Type B pancreatic cell (in vitro differentiated cells): Measurements from ENCODE around the gene SWAP70. TPM values are rescaled to one million over a fixed set of nuclear protein-coding genes. Genes with fewer than 3 reads are reported as not detected.

Experiments used
- DNase-seq: peaks from one replicate; pipeline ENCODE4 v3.0.0; 2021; ENCODE audit warnings: mixed read lengths; ENCODE audit not compliant: unreplicated experiment; ENCODE audit errors: extremely low spot score
- H3K27ac Mint-ChIP-seq: 2 replicates; pipeline ENCODE4 v1.8.0; 2021; ENCODE audit warnings: mild to moderate bottlenecking, mixed read lengths
- H3K27me3 Mint-ChIP-seq: 2 replicates; pipeline ENCODE4 v1.8.0; 2021; ENCODE audit warnings: mixed read lengths
- H3K36me3 Mint-ChIP-seq: 2 replicates; pipeline ENCODE4 v1.8.0; 2021; ENCODE audit warnings: mixed read lengths
- H3K4me1 Mint-ChIP-seq: one replicate; pipeline ENCODE4 v1.8.0; 2021; ENCODE audit warnings: mixed read lengths; ENCODE audit not compliant: unreplicated experiment
- H3K4me3 Mint-ChIP-seq: 2 replicates; pipeline ENCODE4 v1.8.0; 2021; ENCODE audit warnings: mild to moderate bottlenecking, mixed read lengths
- H3K9me3 Mint-ChIP-seq: 2 replicates; pipeline ENCODE4 v1.8.0; 2021; ENCODE audit warnings: mixed read lengths
- total RNA-seq: library from RNA; stranded (reverse); gene quantifications from 2 replicates; pipeline ENCODE4 v1.2.1, GENCODE V29; 2021; ENCODE audit warnings: low replicate concordance
- TF ChIP-seq, protein P1 (sequence below): fragments of 200-600 bp; sonication (generic); conservative IDR thresholded peaks from 2 replicates; pipeline ENCODE4 v1.5.0; 2021; ENCODE audit warnings: antibody characterized with exemption, mild to moderate bottlenecking

Gene SWAP70
- total RNA-seq, 1 donor from 2014 or later, result 18.8 TPM

DNA sequence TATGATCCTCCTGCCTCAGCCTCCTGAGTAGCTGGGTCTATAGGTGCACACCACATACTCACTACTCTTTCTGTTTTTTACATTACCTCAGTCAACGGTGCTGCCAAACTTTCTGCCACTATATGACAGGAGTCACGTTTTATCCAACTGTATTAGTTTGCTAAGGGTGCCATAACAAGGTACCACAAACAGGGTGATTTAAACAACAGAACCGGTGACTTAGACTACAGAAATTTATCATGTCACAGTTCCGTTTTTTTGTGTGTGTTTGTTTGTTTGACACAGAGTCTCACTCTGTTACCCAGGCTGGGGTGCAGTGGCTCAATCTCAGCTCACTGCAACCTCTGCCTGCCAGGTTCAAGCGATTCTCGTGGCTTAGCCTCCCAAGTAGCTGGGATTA is 6.3 kb upstream of the SWAP70 start:
- DNase-seq, result no peak
- TF ChIP-seq, protein P1, sequence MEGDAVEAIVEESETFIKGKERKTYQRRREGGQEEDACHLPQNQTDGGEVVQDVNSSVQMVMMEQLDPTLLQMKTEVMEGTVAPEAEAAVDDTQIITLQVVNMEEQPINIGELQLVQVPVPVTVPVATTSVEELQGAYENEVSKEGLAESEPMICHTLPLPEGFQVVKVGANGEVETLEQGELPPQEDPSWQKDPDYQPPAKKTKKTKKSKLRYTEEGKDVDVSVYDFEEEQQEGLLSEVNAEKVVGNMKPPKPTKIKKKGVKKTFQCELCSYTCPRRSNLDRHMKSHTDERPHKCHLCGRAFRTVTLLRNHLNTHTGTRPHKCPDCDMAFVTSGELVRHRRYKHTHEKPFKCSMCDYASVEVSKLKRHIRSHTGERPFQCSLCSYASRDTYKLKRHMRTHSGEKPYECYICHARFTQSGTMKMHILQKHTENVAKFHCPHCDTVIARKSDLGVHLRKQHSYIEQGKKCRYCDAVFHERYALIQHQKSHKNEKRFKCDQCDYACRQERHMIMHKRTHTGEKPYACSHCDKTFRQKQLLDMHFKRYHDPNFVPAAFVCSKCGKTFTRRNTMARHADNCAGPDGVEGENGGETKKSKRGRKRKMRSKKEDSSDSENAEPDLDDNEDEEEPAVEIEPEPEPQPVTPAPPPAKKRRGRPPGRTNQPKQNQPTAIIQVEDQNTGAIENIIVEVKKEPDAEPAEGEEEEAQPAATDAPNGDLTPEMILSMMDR, result no peak
- Mint-ChIP-seq H3K27ac (no peak overlapping the region), H3K4me1 (peaks cover 4% of the 10 kb centered on the region), H3K27me3 (no peaks in the 10 kb centered on the region), H3K4me3 (no peak overlapping the region), H3K9me3 (no peaks in the 10 kb centered on the region), H3K36me3 (peaks cover 3% of the 10 kb centered on the region)

DNA sequence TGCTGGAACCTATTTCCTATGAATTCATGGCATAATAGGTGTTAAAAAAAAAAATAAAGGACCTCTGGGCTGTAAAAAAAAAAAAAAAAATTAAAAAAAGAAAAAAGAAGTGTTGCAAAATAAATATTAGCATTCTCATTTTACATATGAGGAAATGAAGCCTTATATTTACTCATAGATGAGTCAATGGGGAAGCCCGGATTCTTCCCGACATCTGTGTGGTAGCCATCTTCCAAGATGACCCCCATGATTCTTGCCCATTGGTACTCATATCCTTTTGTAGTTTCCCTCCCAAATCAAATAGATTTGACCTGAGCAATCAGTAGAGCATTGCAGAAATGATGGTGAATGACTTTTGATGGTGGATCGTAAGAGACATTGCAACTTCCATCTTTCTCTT is 3.0 kb upstream of the SWAP70 start:
- H3K27ac Mint-ChIP-seq, result peak overlapping the region; percentile 43
- peaks cover 13% of the 10 kb centered on the region for H3K4me1 Mint-ChIP-seq
- TF ChIP-seq, protein P1, result no peak
- H3K4me3 Mint-ChIP-seq, result peak overlapping the region; percentile 70
- peaks cover 7% of the 10 kb centered on the region for H3K36me3 Mint-ChIP-seq
- H3K9me3 Mint-ChIP-seq, result peaks cover 9% of the 10 kb centered on the region
- H3K27me3 Mint-ChIP-seq, result no peaks in the 10 kb centered on the region
- no peak for DNase-seq

DNA sequence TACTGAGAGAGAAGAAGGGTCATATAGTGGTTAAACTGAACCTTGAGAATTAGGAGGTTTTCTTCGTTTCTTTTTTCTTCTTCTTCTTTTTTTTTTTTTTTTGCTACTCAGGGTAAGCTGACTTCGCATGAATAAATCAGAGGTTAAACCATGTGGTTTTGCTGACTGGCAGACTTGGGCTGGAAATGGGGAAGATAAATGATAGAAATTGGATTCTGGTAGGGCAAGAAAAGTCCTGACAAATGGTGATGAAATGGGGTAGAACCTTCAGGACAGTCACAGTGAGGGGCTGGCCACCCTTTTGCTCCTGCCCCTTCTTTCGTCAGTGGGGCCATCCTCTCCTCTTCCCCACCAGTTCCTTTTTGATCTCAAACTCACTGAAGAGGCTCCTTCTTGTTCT is 1.6 kb upstream of the SWAP70 start:
- DNase-seq, result no peak
- Mint-ChIP-seq H3K27ac (peak overlapping the region; percentile 88), H3K27me3 (no peaks in the 10 kb centered on the region), H3K36me3 (peaks cover 17% of the 10 kb centered on the region), H3K4me3 (peak overlapping the region; percentile 93), H3K9me3 (peaks cover 9% of the 10 kb centered on the region), H3K4me1 (peaks cover 13% of the 10 kb centered on the region)
- TF ChIP-seq, protein P1, result no peak

DNA sequence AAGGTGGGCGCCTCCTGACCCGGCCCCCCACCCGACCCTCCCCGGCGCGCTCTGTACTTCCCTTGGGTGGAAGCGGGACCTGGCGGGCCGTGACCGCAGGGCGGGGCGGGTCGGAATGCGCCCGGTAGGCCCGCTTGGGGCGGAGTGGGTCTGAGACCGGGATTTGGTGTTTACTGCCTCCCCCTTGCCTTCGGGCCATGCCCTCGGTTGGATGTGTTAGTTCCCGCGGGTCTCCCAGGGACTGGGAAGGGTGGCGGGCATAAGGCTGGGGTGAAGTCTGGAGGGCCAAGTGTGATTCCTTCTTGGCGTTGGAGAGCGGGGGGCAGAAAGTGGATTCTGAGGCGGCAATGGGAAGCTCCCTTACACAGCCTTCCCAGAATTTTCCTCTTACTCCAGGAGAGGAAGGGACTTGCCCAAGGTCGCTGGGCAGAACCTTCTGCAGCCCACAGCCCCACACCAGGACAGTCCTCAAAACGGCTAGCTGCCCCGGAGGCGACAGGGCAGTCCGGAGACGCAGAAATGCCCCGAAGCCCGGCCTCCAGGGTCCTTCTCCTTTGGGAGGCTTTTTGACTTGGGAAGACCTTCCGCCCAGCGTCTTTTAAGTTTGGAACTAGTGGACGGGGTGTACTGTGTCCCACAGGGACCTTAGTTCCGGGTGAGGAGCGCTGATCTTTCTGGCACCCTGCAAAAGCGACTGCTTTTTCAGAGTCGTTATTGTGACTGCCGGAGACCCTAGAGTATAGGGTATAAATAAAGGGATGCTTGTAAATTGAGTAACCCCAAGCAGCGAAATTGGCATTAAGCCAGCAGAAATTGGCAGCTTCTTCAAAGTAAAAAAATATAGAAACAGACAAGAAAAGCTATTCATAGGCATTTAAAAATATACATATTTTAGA is 647 bp downstream of the SWAP70 start:
- DNase-seq, result peak; percentile 70
- Mint-ChIP-seq H3K36me3 (peaks cover 29% of the 10 kb centered on the region), H3K27me3 (no peaks in the 10 kb centered on the region), H3K4me1 (peaks cover 13% of the 10 kb centered on the region), H3K27ac (peak overlapping the region; percentile 78), H3K4me3 (peak overlapping the region; percentile 93), H3K9me3 (peaks cover 14% of the 10 kb centered on the region)
- TF ChIP-seq, protein P1, result no peak

DNA sequence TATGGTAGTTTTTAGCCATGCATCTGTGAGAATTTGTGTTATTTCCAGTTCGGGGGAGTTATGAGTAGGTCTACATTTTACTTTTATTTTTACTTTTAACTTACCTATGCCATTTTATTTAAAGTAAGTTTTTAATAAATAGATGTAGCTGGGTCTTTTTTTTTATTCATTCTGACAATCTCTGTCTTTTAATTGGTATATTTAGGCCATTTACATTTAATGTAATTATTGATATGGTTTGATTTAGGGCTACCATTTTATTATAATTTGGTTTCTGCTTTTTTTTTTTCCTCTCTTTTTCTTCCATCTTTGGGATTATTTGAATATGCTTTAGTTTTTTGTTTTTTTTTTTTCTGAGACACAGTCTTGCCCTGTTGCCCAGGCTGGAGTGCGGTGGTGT is 1.9 kb downstream of the SWAP70 start:
- H3K9me3 Mint-ChIP-seq, result peaks cover 14% of the 10 kb centered on the region
- TF ChIP-seq, protein P1, result no peak
- H3K4me1 Mint-ChIP-seq, result peaks cover 13% of the 10 kb centered on the region
- peak overlapping the region; percentile 93 for H3K4me3 Mint-ChIP-seq
- DNase-seq, result no peak
- H3K36me3 Mint-ChIP-seq, result peaks cover 29% of the 10 kb centered on the region
- peak overlapping the region; percentile 78 for H3K27ac Mint-ChIP-seq
- H3K27me3 Mint-ChIP-seq, result no peaks in the 10 kb centered on the region
